Left renal cortex interstitium (tissue), 4 donors: ENCODE results near the gene C1GALT1. TPM values are rescaled to one million over a fixed set of nuclear protein-coding genes. Genes with fewer than 3 reads are reported as not detected.
"Not testable (repeated sequence)": the region's sequence is repeated elsewhere in the genome, so short reads cannot be mapped to it uniquely, and the experiment has no call there.

Experiments
- DNase-seq, 4 donors: peaks; one replicate each; pipeline ENCODE4 v3.0.0-alpha.2; 2013; ENCODE audit warnings: low read depth in 4 of 4, low spot score in 2 of 4, missing footprints in 1 of 4
- polyA plus RNA-seq, 4 donors: library from polyadenylated mRNA; unstranded; fragments of 120-200 nt; gene quantifications; one replicate each; pipeline ENCODE4 v1.2.1, GENCODE V29; 2013; ENCODE audit not compliant: insufficient read length in 4 of 4

C1GALT1 gene
- polyA plus RNA-seq, 4 donors = 36.7 to 56.6 (median 47.6) TPM

DNA sequence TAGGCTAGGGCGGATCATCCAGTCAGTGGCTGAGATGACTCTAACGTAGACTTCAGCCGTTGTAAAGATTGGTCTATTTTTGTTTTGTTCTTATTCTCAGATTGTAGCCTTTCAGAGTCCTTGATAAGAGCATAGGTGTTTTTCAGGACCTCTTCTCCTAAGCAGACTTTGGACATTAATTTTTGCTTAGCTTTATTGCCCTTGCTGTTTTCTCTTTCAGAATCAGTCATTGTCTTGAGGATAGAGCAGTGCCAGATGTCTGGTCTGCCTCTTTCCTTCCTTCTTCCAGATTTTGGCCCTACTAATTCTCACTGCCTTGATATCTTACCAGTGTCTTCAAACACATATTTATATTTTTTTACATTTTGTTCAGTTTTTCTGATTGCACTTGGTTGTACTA, 49.5 kb downstream of the C1GALT1 start:
- no peak for DNase-seq

DNA sequence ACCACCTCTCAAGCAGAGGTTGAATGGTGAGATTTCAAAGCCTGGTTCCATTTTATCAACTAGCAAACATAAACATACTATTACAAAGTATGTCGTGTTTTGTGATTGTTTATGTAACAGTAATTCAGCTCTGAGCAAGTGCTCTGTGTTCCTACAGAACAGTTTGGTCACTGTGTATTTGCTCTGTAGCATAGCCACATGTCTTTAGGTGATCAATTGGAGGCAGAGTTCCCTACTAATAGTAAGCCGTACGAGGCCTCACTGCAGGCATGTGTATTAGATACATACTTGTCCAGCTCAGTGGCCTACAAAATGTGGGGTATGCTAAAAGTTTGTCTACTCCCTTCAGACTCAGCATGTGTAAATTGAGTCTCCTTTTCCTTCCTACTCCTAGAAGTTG, 53.0 kb downstream of the C1GALT1 start:
- DNase-seq = no peak

DNA sequence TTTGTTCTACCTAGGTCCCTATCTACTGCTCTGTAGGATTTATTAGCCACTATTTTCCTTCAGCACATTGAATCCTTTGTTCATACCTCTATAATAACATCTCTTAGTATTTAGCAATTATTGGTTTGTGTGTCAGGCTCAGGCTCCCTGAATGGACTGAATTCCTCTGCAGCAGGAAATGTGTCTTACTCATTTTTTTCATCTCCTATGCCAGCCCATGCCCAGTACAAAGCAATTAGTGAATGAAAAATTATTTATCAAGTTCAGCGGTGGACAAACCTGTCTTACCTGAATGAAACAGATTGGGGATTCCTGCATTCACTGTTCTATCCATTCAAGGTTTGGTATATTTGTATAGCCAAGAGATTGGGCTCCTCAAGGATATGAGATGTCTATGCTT, 53.7 kb downstream of the C1GALT1 start:
- DNase-seq = no peak

DNA sequence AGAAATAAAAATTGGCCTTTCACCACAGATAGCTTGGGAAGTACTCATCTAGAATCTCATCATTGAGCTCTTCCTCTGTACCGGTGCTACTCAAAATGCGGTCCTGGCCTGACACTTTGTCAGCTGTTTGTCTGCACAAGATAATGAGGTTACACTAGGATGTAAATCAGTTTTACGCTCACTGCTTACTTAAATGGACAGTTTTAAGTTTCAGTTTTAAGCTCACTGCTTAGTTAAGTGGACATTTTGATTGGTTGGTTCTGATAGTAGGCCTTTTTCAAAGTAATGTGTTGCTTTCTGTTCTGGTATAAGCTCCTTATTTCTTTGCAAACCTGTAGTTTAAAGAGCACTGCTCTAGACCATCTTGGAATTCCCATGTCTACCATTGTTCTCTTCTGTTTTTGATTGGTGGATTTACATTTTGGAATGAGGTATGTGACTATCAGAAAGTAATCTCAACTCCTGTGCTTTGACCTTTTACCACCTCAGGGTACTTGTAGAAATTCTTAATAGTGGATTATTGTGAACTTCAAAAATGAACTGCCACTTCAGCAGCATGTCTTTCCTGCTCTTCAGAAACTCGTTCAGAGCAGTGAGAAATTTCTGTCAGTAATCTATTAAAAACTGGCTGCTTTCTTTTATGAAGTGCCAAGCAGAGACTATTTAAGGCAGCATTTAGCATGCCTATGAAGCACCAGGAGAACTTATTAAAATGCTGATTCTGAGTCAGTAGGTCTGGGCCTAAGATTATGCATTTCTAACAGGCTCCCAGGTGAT, 55.0 kb downstream of the C1GALT1 start:
- no peak for DNase-seq

DNA sequence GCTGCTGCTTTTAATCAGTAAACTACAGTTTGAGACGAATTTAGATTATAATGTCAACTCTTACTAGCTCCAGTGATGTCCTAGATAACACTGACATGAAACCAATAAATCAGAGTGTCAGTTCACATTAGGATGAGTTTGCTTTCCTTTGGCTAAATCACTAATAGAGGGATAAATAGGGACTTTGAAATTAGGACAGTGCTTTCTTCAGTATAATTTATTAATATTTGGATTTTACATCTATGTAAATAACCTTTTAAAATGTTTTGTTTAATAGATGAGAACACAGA, 55.6 kb downstream of the C1GALT1 start:
- DNase-seq = no peak

DNA sequence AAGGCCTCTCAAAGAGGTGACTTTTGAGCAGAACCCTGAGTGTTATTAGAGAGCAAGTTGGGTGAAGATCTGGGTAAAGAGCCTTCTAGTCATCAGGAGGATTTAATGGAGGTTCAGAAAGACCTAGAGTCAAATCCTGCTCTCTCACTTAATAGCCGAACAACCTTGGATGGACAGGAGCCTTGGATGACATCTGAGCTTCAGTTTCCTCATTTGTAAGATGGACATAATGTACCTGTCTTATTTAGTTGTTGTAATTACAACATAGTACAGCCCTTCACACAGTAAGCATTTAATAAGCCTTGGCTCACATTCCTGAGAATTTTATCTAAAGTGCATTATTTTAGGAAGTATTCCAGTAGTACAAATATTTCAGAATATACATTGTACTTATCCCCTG, 57.0 kb downstream of the C1GALT1 start:
- no peak for DNase-seq

DNA sequence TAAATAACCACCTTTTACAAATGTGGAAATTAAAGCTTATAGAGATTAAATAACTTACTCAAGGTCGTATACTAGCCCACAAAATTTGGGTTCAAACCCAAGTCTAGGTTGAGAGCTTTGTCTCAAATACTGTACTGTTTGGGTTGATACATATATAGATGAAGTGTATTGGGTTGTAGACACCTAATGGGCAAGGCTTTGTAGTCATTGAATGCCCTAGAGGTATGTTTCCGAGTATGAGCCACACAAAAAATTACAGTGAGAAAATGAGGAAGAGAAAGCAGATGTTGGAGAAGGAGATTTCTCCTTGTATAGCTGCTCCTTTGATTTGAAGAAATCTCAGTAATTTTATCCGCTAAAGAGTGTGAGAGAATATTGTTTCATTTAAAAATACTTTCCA, 60.6 kb downstream of the C1GALT1 start:
- DNase-seq = no peak

DNA sequence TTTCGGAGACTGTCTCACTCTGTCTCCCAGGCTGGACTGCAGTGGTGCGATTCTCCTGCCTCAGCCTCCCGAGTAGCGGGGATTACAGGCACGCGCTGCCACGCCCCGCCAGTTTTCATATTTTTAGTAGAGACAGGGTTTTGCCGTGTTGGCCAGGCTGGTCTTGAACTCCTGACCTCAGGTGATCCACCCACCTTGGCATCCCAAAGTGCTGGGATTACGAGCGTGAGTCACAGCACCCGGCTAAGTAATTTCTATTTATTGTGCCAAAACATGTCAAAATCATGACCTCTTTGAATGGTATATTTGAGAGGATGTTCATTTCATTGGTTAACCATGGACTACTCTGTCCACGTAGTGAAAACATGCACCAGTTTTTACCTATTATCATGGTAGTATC, 62.9 kb downstream of the C1GALT1 start:
- DNase-seq = not testable (repeated sequence)

DNA sequence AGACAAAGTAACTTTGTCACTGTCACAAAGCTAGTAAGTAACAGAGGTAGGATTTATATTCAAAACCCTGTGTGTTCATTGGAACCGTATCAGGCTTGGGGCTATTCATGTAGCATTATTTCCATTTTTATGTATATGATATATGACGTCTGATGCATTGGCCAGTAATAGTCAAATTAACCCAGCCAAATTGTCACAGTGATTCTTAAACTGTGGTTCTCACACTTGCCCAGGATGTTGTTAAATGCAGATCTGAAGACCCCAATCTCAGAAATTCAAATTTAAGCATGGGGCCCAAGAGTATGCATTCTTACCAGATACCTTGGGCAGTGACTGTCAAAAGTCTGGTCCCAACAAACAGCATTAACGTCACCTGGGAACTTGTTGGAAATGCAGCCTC, 63.9 kb downstream of the C1GALT1 start:
- no peak for DNase-seq

DNA sequence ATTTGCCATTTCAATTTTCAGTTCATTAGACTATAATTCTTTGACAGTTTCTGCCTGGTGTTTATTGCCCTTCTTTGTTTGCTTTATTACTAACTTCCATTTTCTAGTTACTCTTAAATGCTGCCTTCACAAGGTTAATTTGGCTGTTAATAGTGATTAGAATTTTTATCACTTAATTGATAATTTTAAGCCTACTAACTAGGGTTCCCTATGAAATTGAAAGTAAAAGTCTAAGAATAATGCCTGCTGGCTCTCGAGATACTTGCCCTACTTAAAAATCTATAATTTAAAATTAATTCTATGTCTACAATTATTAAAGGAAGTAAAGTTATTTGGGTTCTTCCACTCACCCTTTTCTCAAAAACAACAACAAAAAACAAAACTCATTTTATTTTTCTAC, 65.3 kb downstream of the C1GALT1 start:
- no peak for DNase-seq

DNA sequence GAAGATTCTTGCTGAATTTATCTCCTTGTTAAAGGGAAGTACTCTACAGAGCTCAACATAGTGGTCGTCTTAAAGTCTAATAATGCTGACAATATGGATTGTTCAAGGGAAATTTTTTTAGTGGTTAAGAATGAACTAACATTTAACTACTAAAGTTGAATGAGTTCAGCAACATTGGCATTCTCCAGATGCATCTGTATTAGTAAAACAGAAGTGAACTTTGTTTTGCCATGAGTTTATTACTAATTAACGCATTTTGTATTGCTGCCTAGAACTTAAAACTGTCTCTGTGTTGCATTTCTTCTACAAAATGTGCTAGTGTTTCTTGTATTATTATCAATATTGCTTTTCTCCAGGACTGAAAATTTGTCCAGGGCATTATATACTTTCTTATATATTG, 67.5 kb downstream of the C1GALT1 start:
- no peak for DNase-seq

DNA sequence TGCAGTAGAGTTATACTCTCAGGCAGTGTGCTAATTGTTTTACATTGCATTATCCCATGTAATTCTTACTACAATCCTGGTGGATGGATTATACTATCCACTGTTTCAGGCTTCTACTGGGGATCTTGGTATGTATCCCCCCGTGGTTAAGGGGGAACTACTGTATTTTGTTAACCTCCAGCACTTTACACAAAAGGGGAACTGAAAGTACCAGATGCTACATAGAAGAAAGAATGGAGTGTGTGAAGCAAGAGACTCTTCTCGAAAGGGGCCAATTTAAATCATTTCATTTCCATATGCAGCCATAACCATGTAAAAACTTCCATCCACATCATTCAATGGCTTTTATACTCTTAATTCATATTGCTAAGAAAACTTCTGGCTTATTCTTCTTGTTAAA, 69.4 kb downstream of the C1GALT1 start:
- no peak for DNase-seq

DNA sequence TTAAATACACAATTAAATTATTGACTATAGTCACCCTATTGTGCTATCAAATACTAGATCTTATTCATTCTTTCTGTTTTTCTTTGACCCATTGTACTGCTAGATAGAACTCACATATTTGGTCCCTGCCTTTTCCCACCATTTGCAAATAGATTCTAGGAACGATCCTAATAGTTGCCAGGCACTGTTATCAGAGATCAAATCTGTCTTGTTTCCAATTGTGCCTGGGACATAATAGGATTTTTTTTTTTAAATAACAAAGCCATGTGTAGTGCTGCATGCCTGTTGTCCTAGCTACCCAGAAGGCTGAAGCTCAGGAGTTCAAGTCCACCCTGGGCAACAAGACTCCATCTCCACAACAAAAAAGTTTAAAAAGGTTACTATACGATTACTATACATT, 72.0 kb downstream of the C1GALT1 start:
- DNase-seq = no peak

DNA sequence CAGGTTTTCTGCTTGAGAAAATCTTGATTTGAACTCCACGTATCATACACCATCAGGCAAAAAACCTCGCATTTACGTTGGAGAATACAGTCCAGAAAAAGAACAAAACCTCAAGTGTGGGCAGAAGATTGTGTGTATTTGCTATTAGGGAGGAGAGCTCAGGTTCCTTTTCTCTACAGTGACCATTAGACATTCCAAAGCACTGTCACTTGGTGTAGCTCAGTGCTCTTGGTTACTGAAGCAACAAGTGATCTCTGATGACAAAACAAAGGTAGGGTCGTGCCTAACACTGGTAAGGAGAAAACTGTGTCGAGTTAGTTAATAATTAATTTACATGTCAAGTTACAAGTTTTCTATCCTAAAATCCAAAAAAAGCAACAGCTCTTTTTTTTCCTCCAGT, 72.6 kb downstream of the C1GALT1 start:
- no peak for DNase-seq

DNA sequence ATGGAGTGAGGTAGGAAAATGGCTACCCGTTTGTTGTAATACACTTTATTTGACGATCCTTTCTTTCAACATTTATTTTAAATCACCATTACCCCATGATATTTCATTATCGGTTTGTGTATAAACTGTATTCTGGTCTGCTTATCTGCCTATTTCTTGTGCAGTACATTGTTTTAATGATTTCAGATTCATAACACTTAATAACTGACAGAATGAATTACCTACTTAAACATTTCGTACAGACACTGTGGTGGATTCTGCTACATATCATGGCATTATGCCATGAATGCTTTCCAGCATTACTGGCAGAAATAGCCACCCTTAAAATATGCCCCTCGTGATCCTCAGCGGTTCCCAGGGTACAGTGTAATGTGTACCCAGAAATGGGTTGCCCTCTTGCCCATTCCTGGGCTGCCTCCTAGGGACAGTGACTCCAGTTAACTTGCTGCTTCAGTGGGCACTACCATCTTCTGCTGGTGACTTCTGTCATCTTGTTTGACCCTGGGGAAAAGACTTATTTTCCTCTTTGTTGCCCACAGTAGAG, 74.5 kb downstream of the C1GALT1 start:
- no peak for DNase-seq

DNA sequence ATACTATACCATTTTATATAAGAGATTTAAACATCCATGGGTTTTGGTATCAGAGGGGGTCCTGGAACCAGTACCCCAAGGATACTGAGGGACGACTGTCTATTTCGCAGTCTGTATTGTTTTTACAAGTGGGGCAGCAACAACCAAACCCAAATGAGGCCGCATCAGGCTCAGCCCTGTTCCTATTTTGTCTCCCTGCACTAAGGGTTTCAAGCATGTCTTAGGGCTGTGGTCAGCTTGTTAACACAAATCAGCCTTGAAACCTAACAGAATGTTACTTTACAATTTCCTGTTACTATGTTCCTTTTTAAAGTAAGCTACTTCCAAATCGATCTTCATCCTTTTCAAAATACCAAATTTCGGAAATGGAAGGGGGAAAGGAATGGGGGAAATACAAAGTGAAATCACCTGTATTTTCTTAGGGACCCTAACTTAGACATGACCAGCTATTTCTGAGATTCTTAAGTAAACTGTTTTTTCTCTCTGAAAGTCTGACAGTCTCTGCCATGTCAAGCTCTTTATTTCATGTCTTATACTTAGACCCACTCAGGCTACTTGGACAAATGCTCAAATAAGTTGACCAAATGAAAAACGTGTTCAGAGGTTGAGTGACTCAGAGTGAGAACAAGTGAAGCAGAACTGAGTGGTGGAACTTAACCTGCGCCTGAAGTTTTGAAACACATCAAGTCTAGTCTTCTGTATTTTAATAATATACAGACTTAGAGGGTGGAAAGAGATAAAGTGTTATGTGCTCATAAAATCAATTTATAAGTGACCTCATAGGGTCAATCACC, 75.8 kb downstream of the C1GALT1 start:
- no peak for DNase-seq

DNA sequence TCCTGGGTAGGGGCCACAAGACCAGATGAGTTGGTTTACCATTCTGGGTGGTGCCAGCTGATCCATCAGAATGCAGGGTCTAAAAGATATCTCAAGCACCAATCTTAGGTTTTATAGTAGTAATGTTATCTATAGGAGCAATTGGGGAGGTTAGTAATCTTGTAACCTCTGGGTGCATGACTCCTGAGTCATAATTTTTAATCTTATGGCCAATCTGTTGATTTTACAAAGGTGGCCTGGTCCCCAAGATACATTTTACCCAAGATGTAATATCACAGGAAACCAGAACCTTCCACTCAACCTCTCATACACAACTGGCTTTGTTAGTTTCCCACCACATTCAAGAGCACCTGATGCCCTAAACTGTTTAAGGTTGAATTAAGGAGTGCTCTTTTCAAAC, 79.5 kb downstream of the C1GALT1 start:
- no peak for DNase-seq

DNA sequence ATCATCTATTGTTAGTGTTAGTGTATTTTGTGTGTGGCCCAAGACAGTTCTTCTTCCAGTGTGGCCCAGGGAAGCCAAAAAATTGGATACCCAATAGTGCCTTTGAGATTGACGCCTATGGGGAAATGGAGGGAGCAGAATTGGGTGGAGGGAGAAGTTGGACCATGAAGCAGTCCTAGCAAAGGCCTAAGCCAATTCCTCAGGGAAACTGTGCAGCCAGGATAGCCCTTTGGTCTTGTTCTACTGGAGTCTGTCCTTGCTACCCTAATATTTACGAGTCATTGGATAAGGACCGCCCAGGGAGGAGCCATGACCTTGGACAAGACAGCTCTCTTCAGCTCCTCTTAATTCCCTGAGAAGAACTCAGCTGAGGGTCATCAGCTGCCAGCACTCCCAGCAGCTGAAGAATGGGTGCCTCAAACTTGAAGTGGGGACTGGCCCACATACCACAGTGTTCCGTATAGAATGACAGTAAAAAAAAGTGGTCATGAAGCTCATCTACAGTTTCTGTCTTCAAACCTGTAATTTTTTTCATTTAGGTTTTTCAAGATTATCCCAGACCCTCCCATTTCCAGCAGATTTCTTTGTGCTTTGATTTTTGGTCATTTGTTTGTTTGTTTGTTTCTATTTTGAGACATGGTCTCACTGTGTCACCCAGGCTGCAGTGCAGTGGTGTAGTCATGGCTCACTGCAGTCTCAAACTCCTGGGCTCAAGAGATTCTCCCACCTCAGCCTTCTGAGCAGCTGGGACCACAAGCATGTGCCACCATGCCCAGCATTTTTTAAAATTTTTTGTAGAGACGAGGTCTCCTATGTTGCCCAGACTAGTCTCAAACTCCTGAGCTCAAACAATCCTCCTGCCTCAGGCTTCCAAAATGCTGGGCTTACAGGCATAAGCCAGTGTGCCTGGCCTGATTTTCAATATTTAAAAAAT, 81.2 kb downstream of the C1GALT1 start:
- no peak for DNase-seq

DNA sequence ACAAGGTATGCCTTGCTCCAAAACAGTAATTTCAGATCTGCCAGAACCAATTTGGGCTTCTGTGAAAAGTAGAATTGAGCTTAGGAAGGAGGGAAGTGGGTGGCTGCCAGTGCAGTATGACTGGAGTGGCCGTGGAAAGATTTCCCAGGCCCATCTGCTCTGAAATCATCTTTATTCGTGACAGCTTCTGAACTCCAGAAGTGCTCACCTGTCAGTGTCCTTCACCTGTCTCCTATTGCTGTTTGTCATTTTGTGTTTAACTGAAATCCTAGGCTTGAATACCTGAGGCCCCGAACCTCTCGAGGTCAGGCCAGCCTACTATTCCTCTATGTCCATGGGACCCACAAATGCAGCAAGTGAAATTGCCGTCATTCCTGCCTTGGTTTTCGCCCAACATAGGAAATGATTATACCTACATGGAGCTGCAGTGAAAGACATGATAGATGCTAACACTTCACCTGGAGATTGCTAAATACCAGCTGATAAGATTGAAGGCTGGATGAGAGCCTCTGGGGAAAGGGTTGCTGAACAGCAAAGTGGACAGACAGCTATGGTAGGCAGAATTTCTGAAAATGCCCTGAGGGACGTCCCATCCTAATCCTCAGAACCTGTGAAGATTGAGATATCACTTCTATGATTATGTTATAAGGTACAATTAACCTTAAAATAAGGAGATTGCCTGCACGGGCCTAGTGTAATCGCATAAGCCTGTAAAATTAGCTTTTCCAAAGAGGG, 82.1 kb downstream of the C1GALT1 start:
- DNase-seq = no peak
